Esophagus muscularis mucosa (tissue), 4 donors: Measurements from ENCODE around the gene LSM3. TPM values are rescaled to one million over a fixed set of nuclear protein-coding genes. Genes with fewer than 3 reads are reported as not detected.
A peak's percentile ranks its signal among the peaks of the same experiment; 100 is the strongest.

Experiments
- DNase-seq: peaks from one replicate; pipeline ENCODE4 v3.0.0-alpha.2; 2017; ENCODE audit errors: extremely low spot score
- H3K27ac ChIP-seq, 4 donors: fragments of 200-600 bp; sonication (generic); replicated peaks in 1 of 4; 1 replicate in 3 of 4; 2 replicates in 1 of 4; pipeline ENCODE4 v1.5.1; 2016 to 2019; ENCODE audit warnings: mild to moderate bottlenecking in 1 of 4
- H3K27me3 ChIP-seq, 4 donors: fragments of 200-600 bp; sonication (generic); one replicate each; pipeline versions ENCODE4 v1.5.1 to v1.6.0; 2016 to 2019
- H3K36me3 ChIP-seq, 4 donors: fragments of 200-600 bp; sonication (generic); one replicate each; pipeline ENCODE4 v1.5.1; 2016 to 2019
- H3K4me1 ChIP-seq, 4 donors: fragments of 200-600 bp; sonication (generic); one replicate each; pipeline ENCODE4 v1.5.1; 2016 to 2019
- H3K4me3 ChIP-seq, 4 donors: fragments of 200-600 bp; sonication (generic); 1 replicate in 2 of 4; 2 replicates in 2 of 4; pipeline ENCODE4 v1.5.1; 2016 to 2019; ENCODE audit warnings: mild to moderate bottlenecking in 4 of 4, moderate library complexity in 1 of 4
- H3K9me3 ChIP-seq, 4 donors: fragments of 200-600 bp; sonication (generic); 1 replicate in 3 of 4; 2 replicates in 1 of 4; pipeline ENCODE4 v1.5.1; 2016 to 2019
- EP300 ChIP-seq: sonication (generic); formaldehyde crosslinking; IDR thresholded peaks from one replicate; pipeline ENCODE4 v1.6.1; 2017; ENCODE audit warnings: antibody characterized with exemption
- POLR2A ChIP-seq: fragments of 450-650 bp; IDR thresholded peaks from one replicate; pipeline ENCODE4 v1.6.1; 2017; ENCODE audit warnings: antibody characterized with exemption, moderate library complexity, mild to moderate bottlenecking, low read depth
- POLR2AphosphoS5 ChIP-seq, 2 donors: sonication (generic); formaldehyde crosslinking; IDR thresholded peaks; one replicate each; pipeline ENCODE4 v1.6.1; 2017; ENCODE audit warnings: antibody characterized with exemption in 2 of 2
- WGBS: methylation state at CpG from one replicate; pipeline ENCODE4 v1.1.5; 2018; 5-methylcytosine and 5-hydroxymethylcytosine counted together
- intact Hi-C: fragments of 100-400 bp; cut with DNase I; formaldehyde crosslinking; loops from one replicate; pipeline ENCODE4 v1.15.1; 2023
- total RNA-seq, 4 donors: library from RNA; depleted of rRNA; stranded (reverse); fragments of >200 nt; gene quantifications; one replicate each; pipeline versions ENCODE4 v1.1.0 to v1.2.1, GENCODE V29; 2016
- TF ChIP-seq, protein P1 (sequence below), 3 experiments: fragments of 200-600 bp in 2 of 3; fragments of 450-650 bp in 1 of 3; sonication (generic) in 2 of 3; IDR thresholded peaks; one replicate each; pipeline ENCODE4 v1.5.1; 2017 to 2019; ENCODE audit warnings: antibody characterized with exemption in 3 of 3, mild to moderate bottlenecking in 2 of 3, moderate library complexity in 1 of 3

Gene LSM3
- total RNA-seq, 4 donors from 2014 or later, result 8.0 to 12.0 (median 9.6) TPM

DNA sequence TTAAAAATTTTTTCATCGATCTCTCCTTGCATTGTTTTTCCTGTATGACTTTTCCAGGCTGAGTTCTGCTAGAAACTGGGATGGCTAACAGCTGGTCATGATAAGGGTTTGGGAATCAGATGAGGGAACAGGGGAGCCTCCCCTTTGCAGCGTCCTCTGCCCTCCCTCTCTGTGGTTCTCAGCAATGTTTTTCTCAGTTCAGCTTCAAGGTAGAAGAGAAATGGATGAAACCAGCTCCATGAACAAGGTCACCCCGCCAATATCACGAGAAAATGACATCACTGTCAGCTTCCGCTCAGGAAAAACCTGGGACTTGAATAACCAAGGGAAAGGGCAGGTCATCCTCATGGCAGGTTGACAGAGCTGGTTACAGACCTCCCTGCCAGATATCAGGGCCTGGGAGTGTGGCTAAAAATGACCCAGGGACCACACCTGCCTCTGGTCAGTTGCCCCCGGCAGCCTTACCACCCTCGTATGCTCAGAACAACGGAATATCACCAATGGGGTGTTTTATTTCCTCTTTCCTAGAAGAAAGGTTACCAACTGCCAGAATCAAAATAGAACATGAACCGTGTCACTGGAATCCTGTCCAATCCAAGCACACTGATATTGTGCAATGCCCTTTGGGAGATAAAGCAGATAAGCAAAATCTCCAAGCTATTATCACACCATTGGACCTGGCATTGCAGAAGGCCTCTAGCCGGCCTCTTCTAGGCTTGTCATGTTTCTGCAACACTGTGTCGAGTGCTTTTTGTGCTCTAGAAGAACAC is 26.1 kb downstream of the LSM3 start:
- TF ChIP-seq POLR2AphosphoS5 (IDR thresholded peaks at IDR 0.05) (peak in 1 of 2 donors; percentile 22), POLR2A (no peak)
- intact Hi-C loops, result loop anchor here (5.0 kb wide), 1 partner anchor 58 kb away; no protein-coding TSS in a partner anchor
- H3K4me1 ChIP-seq, result peaks cover 8 to 33% (median 16%) of the 10 kb centered on the region in 4 donors
- no peaks in the 10 kb centered on the region for H3K27me3 ChIP-seq
- peaks cover 0 to 7% (median under 1%) of the 10 kb centered on the region in 4 donors for H3K36me3 ChIP-seq
- no peak for DNase-seq
- WGBS, result 73% methylated on average over 11 of the region's 11 CpGs
- H3K27ac ChIP-seq, result peak overlapping the region; percentile 8 to 60 (median 43)
- no peaks in the 10 kb centered on the region for H3K9me3 ChIP-seq
- no peak overlapping the region for H3K4me3 ChIP-seq

DNA sequence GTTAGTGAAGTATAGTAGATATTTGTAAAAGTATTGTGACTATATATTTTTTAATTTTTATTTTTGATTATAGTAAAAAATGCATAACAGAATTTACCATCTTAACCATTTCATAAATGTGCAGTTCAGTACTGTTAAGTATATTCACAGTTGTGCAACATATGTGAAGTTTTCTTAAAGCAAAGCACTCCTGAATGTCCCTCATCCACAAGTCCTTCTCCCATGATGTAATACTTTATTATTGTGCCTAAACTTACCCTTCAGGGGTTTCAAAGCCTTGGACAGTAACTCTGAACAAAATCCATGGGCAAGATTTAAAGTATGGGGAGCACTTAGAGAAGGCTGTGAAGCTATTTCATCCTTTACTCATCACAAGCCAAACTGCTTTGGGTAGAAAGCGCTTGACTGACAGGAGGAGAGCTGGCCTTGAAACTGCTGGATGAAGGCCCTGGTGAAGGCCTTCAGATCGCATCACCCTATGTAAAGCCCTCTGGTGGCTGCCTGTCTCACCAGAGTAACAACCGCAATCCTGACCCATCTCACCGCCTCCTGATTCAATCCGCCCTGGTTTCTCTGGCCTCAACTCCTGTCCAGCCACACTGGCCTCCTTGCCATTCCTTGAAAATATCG is 28.0 kb downstream of the LSM3 start:
- intact Hi-C loops, result no loop called here
- peaks cover 8 to 35% (median 16%) of the 10 kb centered on the region in 4 donors for H3K4me1 ChIP-seq
- WGBS, result 97% methylated on average over 6 of the region's 6 CpGs

DNA sequence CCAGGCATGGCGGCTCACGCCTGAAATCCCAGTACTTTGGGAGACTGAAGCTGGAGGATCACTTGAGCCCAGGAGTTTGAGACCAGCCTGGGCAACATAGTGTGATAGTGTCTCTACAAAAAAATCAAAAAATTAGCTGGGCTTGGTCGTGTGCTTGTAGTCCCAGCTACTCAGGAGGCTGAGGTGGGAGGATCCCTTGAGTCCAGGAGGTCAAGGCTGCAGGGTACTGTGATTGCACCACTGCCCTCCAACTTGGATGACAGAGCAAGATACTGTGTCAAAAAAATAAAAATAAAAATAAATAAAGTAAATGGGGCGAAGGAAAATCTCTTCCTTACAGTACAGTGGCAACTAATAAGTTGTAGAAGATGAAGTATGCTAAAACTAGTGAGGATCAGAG is 29.6 kb downstream of the LSM3 start:
- no peak for DNase-seq
- no peak for TF ChIP-seq EP300
- TF ChIP-seq, protein P1, sequence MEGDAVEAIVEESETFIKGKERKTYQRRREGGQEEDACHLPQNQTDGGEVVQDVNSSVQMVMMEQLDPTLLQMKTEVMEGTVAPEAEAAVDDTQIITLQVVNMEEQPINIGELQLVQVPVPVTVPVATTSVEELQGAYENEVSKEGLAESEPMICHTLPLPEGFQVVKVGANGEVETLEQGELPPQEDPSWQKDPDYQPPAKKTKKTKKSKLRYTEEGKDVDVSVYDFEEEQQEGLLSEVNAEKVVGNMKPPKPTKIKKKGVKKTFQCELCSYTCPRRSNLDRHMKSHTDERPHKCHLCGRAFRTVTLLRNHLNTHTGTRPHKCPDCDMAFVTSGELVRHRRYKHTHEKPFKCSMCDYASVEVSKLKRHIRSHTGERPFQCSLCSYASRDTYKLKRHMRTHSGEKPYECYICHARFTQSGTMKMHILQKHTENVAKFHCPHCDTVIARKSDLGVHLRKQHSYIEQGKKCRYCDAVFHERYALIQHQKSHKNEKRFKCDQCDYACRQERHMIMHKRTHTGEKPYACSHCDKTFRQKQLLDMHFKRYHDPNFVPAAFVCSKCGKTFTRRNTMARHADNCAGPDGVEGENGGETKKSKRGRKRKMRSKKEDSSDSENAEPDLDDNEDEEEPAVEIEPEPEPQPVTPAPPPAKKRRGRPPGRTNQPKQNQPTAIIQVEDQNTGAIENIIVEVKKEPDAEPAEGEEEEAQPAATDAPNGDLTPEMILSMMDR (IDR thresholded peaks at IDR 0.05), result no peak
- no peak for TF ChIP-seq POLR2AphosphoS5 (IDR thresholded peaks at IDR 0.05)
- TF ChIP-seq POLR2A, result no peak
- Histone ChIP-seq H3K27me3 (no peaks in the 10 kb centered on the region), H3K4me3 (no peak overlapping the region), H3K36me3 (no peaks in the 10 kb centered on the region), H3K27ac (no peak overlapping the region), H3K9me3 (no peaks in the 10 kb centered on the region), H3K4me1 (peaks cover 8 to 23% (median 13%) of the 10 kb centered on the region in 4 donors)
- 95% methylated on average over 4 of the region's 4 CpGs for WGBS
- intact Hi-C loops, result no loop called here

More for the DNA sequence above, 28.0 kb downstream of the LSM3 start:
- Histone ChIP-seq H3K27me3 (no peaks in the 10 kb centered on the region), H3K36me3 (no peaks in the 10 kb centered on the region), H3K9me3 (no peaks in the 10 kb centered on the region), H3K4me3 (no peak overlapping the region), H3K27ac (no peak overlapping the region)
- DNase-seq, result no peak
- TF ChIP-seq, protein P1 (IDR thresholded peaks at IDR 0.05), result no peak
- TF ChIP-seq POLR2AphosphoS5 (IDR thresholded peaks at IDR 0.05) (no peak), EP300 (no peak), POLR2A (no peak)

DNA sequence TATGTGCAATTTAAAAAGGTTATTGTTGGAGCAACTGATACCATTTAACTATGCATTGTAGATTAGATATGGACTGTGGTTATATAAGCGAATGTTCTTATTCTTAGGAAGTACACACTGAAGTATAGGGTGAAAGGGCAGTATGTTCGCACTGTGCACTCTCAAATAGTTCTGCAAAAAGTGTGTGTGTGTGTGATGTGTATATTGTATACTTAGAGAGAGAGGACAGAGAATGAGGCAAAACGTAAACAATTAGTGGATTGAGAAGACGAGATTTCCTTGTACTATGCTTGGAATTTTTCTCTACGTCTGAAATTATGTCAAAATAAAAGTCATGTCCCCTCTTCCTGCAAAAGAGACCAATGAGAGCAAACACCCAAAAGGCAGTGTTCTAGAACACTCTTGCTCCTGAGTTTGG is 30.4 kb downstream of the LSM3 start:
- Histone ChIP-seq H3K27me3 (no peaks in the 10 kb centered on the region), H3K27ac (no peak overlapping the region), H3K4me1 (peaks cover 0 to 15% (median 7%) of the 10 kb centered on the region in 4 donors), H3K36me3 (no peaks in the 10 kb centered on the region), H3K4me3 (no peak overlapping the region), H3K9me3 (no peaks in the 10 kb centered on the region)
- TF ChIP-seq POLR2AphosphoS5 (IDR thresholded peaks at IDR 0.05) (no peak), EP300 (no peak), POLR2A (no peak)
- TF ChIP-seq, protein P1 (IDR thresholded peaks at IDR 0.05), result no peak
- WGBS, result 59% methylated on average over 5 of the region's 5 CpGs
- intact Hi-C loops, result no loop called here
- DNase-seq, result no peak

DNA sequence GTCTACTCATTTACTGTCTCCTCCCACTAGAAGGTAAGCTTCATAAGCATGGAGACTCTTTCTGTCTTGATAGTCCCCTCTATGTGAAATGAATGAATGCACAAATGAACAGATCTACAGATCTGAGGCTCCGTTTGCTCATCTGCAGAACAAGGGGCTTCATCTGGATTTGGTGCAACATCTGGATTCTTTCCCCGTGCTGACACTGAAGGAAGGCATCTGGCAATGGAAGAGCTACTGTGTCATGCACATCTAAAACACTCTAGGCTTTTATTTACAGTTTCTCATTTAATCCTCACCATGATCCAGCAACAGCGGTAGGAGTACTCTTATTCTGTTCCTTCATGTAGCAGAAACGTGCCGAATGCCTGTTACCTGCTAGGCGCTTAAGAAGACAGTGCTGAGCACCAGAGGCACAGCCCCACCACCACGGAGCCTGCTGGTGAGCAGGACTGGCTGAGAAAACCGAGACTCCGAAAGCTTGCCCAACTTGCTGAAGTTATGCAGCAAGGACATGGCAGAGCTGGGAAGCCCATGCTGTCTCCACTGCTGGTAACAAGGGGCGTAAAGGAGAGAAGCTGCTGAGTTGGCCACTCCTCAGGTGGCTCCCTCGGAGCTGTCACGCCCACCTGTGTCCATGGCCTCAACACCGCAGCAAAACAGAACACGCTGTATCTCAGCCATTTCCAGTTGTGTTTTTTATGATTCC is 31.1 kb downstream of the LSM3 start:
- H3K27me3 ChIP-seq, result no peaks in the 10 kb centered on the region
- H3K36me3 ChIP-seq, result no peaks in the 10 kb centered on the region
- no peak for TF ChIP-seq POLR2AphosphoS5 (IDR thresholded peaks at IDR 0.05)
- no peak for TF ChIP-seq EP300
- TF ChIP-seq POLR2A, result no peak
- TF ChIP-seq, protein P1 (IDR thresholded peaks at IDR 0.05), result no peak
- H3K9me3 ChIP-seq, result no peaks in the 10 kb centered on the region
- intact Hi-C loops, result no loop called here
- no peak overlapping the region for H3K4me3 ChIP-seq
- no peak overlapping the region for H3K27ac ChIP-seq
- 57% methylated on average over 14 of the region's 14 CpGs for WGBS
- H3K4me1 ChIP-seq, result peaks cover 0 to 9% (median 3%) of the 10 kb centered on the region in 4 donors
- no peak for DNase-seq
